Measurements from ENCODE around the gene PDE4D. TPM values are rescaled to one million over a fixed set of nuclear protein-coding genes. Genes with fewer than 3 reads are reported as not detected.

PDE4D gene
- total RNA-seq, 1 donor from 2014 or later, result 50.0 TPM

DNA sequence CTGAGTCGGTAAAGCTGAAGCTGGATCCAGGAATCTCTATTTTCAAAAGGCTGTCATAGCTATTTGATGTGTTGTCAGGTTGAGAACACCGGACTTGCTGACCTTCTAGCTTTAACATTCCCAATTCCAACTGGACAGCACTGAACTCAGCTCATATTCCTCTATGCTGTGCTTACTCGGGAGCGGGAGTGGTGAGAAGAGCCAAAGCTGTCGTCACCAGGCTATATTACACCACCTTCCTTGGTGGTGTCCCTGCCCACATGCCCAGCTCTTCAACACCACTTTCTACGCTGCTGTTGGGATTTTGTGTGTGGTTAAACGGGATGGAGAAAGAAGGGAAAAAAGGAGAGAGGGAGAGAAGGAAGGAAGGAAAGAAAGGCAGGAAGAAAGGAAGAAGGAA is 657.1 kb downstream of the PDE4D start:
- Mint-ChIP-seq H3K9me3 (no peaks in the 10 kb centered on the region), H3K4me3 (no peak overlapping the region), H3K4me1 (ENCODE audit: unreplicated experiment) (peaks cover 10% of the 10 kb centered on the region), H3K36me3 (no peaks in the 10 kb centered on the region), H3K27me3 (no peaks in the 10 kb centered on the region), H3K27ac (no peak overlapping the region)
- no peak for DNase-seq (ENCODE audit: extremely low spot score, unreplicated experiment)
- TF ChIP-seq, protein P1, sequence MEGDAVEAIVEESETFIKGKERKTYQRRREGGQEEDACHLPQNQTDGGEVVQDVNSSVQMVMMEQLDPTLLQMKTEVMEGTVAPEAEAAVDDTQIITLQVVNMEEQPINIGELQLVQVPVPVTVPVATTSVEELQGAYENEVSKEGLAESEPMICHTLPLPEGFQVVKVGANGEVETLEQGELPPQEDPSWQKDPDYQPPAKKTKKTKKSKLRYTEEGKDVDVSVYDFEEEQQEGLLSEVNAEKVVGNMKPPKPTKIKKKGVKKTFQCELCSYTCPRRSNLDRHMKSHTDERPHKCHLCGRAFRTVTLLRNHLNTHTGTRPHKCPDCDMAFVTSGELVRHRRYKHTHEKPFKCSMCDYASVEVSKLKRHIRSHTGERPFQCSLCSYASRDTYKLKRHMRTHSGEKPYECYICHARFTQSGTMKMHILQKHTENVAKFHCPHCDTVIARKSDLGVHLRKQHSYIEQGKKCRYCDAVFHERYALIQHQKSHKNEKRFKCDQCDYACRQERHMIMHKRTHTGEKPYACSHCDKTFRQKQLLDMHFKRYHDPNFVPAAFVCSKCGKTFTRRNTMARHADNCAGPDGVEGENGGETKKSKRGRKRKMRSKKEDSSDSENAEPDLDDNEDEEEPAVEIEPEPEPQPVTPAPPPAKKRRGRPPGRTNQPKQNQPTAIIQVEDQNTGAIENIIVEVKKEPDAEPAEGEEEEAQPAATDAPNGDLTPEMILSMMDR (conservative IDR thresholded peaks at IDR 0.05), result no peak

- Mint-ChIP-seq H3K27ac (no peak overlapping the region), H3K27me3 (no peaks in the 10 kb centered on the region), H3K4me3 (no peak overlapping the region), H3K4me1 (ENCODE audit: unreplicated experiment) (peaks cover 6% of the 10 kb centered on the region), H3K9me3 (no peaks in the 10 kb centered on the region), H3K36me3 (no peaks in the 10 kb centered on the region)
- DNase-seq (ENCODE audit: extremely low spot score, unreplicated experiment), result no peak
- TF ChIP-seq, protein P1 (conservative IDR thresholded peaks at IDR 0.05), result no peak
Observed at GRCh38 chr5:59234236-59234635, 659.3 kb downstream of the PDE4D start.

- Mint-ChIP-seq H3K4me1 (ENCODE audit: unreplicated experiment) (no peaks in the 10 kb centered on the region), H3K36me3 (no peaks in the 10 kb centered on the region), H3K9me3 (peaks cover 3% of the 10 kb centered on the region), H3K27ac (no peak overlapping the region), H3K4me3 (no peak overlapping the region), H3K27me3 (no peaks in the 10 kb centered on the region)
- DNase-seq (ENCODE audit: extremely low spot score, unreplicated experiment), result no peak
- TF ChIP-seq, protein P1 (conservative IDR thresholded peaks at IDR 0.05), result no peak
Observed at GRCh38 chr5:59231221-59231931, 662.1 kb downstream of the PDE4D start.

DNA sequence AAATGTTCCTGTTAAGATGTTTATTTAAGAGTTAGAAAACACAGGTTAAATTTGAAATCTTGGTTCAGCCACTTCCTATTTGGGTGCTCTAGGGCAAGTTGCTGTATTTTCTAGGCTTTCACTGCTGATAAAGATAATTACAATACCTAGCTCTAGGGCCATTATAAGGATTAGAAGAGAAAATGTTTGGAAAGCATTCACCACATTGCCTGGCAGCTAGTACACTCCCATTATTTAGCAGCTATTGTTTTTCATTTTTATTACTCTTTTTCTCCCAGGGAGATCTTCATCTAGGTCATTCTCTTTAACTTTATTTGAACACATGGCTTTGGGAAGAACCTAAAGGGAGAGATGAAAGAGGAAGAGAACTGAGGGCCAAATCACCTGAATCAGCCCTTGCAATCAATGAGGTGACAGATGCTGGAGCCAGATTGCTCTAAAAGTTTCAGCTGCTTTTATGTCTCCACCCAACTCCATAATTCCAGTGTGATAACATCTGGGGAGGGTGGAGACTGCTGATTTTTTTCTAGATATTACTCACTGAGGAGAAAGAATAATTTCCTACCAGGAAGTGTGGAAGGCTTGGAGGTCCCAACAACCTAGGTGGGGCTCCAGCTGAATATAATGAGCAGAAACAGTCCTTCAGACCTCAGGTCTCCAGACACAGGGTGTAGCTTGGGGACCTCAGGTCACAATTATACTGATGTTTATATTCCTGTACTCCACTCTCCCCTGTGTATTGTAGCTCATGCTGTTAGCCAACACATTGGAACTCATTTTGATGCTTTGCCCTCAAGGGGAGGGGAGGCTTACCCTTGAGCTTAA is 670.6 kb downstream of the PDE4D start:
- no peak overlapping the region for H3K4me3 Mint-ChIP-seq
- H3K27ac Mint-ChIP-seq, result no peak overlapping the region
- TF ChIP-seq, protein P1 (conservative IDR thresholded peaks at IDR 0.05), result no peak
- H3K9me3 Mint-ChIP-seq, result peaks cover 9% of the 10 kb centered on the region
- no peaks in the 10 kb centered on the region for H3K27me3 Mint-ChIP-seq
- DNase-seq (ENCODE audit: extremely low spot score, unreplicated experiment), result no peak
- H3K4me1 Mint-ChIP-seq (ENCODE audit: unreplicated experiment), result peaks cover 12% of the 10 kb centered on the region
- peaks cover 4% of the 10 kb centered on the region for H3K36me3 Mint-ChIP-seq

DNA sequence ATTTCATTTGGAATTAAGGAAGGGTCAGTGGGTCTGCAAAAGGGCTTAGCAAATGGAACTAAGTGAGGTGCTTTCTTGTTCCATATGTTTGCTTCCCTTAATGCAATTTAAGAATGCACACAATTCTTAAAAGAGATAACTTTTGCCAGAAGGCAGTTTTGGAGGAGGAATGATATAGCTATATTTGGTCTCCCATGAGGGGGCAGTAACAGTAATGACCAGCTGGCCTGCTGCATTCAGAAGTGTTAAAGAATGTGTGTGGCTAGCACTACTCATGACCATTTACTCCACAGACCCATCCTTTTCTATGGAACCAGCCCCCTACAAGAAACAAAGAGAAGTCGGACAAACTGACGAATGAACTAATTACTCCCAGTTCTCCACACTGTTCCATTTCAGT is 671.8 kb downstream of the PDE4D start:
- H3K27ac Mint-ChIP-seq, result no peak overlapping the region
- H3K4me3 Mint-ChIP-seq, result no peak overlapping the region
- H3K36me3 Mint-ChIP-seq, result peaks cover 4% of the 10 kb centered on the region
- peaks cover 9% of the 10 kb centered on the region for H3K9me3 Mint-ChIP-seq
- DNase-seq (ENCODE audit: extremely low spot score, unreplicated experiment), result no peak
- no peaks in the 10 kb centered on the region for H3K27me3 Mint-ChIP-seq
- TF ChIP-seq, protein P1 (conservative IDR thresholded peaks at IDR 0.05), result no peak
- H3K4me1 Mint-ChIP-seq (ENCODE audit: unreplicated experiment), result peaks cover 12% of the 10 kb centered on the region

All from type B pancreatic cell (in vitro differentiated cells).